HL-60 (cell line): ENCODE data around the gene FARS2.

Experiments used
- CTCF ChIP-seq: IDR thresholded peaks from one replicate; pipeline ENCODE4 v1.5.1; 2011; ENCODE audit warnings: low read length, control low read depth, inconsistent platforms; ENCODE audit not compliant: insufficient read depth
- GABPA ChIP-seq: IDR thresholded peaks from 2 replicates; pipeline ENCODE4 v1.6.1; 2012; ENCODE audit warnings: low read depth
- POLR2AphosphoS5 ChIP-seq: IDR thresholded peaks from 2 replicates; pipeline ENCODE4 v1.6.1; 2012; ENCODE audit warnings: low read depth
- SPI1 ChIP-seq: IDR thresholded peaks from 2 replicates; pipeline ENCODE4 v1.6.1; 2012; ENCODE audit warnings: low read depth, mild to moderate bottlenecking, borderline replicate concordance

- no peak for TF ChIP-seq CTCF
- no peak for TF ChIP-seq POLR2AphosphoS5
- TF ChIP-seq GABPA: no peak
- TF ChIP-seq SPI1: no peak
Measured at GRCh38 chr6:5318617-5319272, 57.4 kb downstream of the FARS2 start.
